GM19099 (cell line): ENCODE data around the gene NCOA4.

Experiments
- POLR2A ChIP-seq: IDR thresholded peaks from 3 replicates; pipeline ENCODE4 v1.6.1; 2011; ENCODE audit warnings: low read depth; ENCODE audit not compliant: insufficient read length; ENCODE audit errors: extremely low read depth

NCOA4 gene

GRCh38 chr10:46031648-46032532 is 1.5 kb upstream of the NCOA4 start:
- no peak for TF ChIP-seq POLR2A

GRCh38 chr10:46029461-46030030 is 877 bp downstream of the NCOA4 start:
- no peak for TF ChIP-seq POLR2A

DNA sequence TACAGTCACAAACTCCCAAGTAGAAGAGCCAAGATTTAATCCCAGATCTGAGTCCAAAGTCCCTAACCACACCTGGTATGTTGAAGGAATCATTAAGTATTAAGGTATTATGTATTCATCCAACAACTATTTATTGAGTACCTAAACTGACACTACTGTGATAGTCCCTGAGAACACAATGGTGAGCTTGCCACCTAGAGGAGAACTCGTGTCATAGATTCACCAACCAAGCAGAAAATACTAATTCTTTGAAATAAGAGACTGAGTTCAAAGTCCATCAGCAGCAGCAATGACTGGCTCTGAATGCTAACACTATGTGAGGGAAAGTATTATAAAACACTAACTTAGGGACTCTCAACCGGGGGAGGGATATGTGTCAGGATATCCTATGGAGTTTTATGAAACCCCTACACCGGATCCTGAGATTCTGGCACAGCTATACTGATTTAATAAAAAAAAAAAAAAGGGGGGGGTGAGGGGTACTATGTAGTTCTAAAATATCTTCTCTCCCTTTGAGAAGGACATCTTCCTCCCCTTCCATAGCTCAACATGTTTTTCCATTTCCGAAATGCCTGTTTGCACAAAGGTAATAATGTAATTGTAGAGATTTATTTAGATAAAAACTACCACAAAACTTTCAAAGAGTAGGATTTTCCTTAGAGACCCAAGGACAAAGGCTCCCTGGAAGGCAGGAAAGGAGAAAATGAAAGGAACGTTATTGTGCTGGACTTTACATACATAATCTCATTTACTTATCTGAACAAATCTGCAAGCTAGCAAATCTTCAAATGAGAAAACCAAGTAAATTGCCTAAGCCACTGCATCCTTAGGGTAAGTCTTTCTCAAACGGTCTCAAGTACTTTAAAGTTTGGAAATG is 1.6 kb downstream of the NCOA4 start:
- TF ChIP-seq POLR2A = no peak

DNA sequence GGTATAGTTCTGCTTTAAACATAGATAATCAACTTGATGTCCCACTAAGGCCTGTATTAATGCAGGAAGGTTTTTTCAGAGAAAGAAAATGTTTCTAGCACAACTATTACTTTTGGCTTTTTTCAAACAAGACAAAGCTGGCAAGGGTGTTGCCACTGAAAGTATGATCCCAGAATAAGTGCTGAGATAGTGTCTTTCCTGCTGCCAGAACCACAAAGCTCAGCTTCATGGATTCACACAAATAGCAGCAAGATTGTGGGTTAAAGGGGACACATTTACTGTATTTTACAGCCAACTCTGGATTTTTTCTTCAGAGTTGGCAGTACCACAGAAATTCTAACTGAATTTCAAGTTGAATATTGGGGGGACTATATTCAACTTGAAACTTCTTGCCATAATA is 4.3 kb downstream of the NCOA4 start:
- TF ChIP-seq POLR2A = no peak

GRCh38 chr10:46025406-46025805 is 5.0 kb downstream of the NCOA4 start:
- no peak for TF ChIP-seq POLR2A

DNA sequence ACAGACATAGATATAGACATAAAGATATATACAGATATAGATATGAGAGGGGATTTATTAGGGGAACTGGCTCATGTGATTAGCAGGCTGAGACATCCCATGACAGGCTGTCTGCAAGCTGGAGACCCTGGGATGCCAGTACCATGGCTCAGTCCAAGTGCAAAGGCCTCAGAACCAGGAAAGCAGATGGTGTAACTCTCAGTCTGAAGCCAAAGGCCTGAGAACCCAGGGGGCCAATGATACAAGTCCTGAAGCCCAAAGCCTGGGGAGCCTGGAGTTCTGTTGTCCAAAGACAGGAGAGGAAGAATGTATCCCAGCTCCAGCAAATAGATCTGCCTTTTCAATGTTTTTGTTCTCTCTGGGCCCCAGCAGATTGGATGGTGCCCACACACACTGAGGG is 5.5 kb downstream of the NCOA4 start:
- no peak for TF ChIP-seq POLR2A

- peak; percentile 37 for TF ChIP-seq POLR2A
These were observed 7.3 kb downstream of the NCOA4 start for GRCh38 chr10:46022978-46023702.

DNA sequence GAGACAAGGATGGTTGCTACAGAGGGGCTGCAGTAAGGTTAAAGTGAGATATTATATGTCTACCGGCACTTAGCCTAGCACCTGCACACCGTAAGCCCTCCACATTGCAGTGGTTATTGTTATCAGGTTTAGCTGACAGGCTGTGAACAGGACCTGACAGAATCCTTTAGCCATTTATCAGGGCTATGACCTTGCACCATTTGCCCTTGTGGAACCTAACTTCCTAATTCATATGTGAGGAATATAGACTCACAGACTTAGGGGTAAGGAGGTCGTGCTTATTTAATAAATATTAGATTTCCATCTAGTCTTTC is 10.1 kb downstream of the NCOA4 start:
- TF ChIP-seq POLR2A = no peak

GRCh38 chr10:46019569-46020343 is 10.7 kb downstream of the NCOA4 start:
- no peak for TF ChIP-seq POLR2A

- TF ChIP-seq POLR2A = no peak
These were observed 11.3 kb downstream of the NCOA4 start for GRCh38 chr10:46019177-46019528.

DNA sequence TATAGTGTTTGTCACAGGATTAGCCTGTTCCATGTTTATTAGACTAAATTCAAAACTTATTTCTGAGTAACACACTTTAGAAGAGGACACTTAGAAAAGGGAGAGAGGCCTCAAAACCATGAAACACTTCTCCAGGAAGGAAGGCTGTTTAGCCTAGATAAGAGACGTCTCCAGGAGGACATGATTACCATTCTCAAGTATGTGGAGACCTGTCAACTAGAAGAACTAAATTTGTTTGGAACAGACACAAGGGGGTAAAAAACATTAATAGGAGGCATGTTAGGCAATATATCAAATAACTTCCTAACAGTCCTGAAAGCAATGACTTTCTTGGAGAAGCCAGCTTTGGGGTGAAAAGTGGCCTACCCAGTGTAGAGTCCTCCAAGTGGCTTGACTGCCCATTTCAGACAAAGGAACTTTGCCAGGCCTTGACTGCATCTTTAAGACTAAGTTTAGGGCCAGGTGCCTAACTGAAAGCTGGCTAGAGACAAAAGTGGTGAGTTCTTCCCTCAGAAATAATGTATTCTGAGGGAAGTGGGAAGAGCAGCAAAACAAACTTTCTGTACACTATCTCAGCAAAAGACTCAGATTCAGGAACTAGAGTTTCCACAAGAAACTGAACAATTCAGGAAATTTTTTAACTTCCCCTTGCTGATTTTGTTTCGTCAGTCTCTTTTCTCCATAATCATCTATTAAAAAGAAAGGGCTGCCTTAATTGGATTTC is 11.8 kb downstream of the NCOA4 start:
- TF ChIP-seq POLR2A = no peak

DNA sequence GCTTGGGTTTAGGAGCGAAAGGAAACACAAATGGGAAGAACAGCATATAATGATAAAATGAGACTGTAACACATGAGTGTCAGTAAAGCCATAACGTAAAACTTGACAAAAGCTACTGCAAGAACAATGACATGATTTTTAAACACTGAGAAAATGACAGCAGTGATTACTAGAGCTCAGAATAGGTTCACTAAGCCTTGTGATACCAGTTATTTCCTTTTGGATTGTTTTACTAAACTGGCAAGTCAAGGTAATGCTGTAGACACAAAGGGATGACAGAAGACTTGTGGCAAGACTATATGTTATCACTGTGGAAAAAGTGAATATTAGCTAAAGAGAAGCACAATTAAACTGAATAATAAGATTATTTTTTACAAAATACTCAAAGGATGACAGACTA is 12.7 kb downstream of the NCOA4 start:
- TF ChIP-seq POLR2A = no peak

GRCh38 chr10:46016811-46017210 is 13.6 kb downstream of the NCOA4 start:
- no peak for TF ChIP-seq POLR2A

- no peak for TF ChIP-seq POLR2A
These were observed 14.2 kb downstream of the NCOA4 start for GRCh38 chr10:46016190-46016589.
